Neural cell (in vitro differentiated cells): Measurements from ENCODE around the gene TRAPPC5. TPM values are rescaled to one million over a fixed set of nuclear protein-coding genes. Genes with fewer than 3 reads are reported as not detected.
A peak's percentile ranks its signal among the peaks of the same experiment; 100 is the strongest.

Experiments
- H2AFZ ChIP-seq: fragments of 200-600, 300-800 bp; sonication (generic), shearing (Covaris generic); 2 replicates; pipeline ENCODE4 v1.6.0; 2014; ENCODE audit warnings: low read depth, mild to moderate bottlenecking, antibody characterized with exemption, low read length, moderate library complexity
- H3F3A ChIP-seq: fragments of 200-600 bp; shearing (Covaris generic); 2 replicates; pipeline ENCODE4 v1.6.1; 2016; ENCODE audit warnings: mild to moderate bottlenecking, moderate library complexity, mixed read lengths, antibody characterized with exemption, low read length; ENCODE audit not compliant: insufficient read depth, poor library complexity, severe bottlenecking
- H3K27ac ChIP-seq: fragments of 200-600, 300-800 bp; sonication (generic), shearing (Covaris generic); 2 replicates; pipeline ENCODE4 v1.5.1; 2014; ENCODE audit warnings: mild to moderate bottlenecking, low read length, moderate library complexity
- H3K27me3 ChIP-seq: fragments of 300-800, 200-600 bp; sonication (generic), shearing (Covaris generic); 2 replicates; pipeline ENCODE4 v1.6.0; 2014; ENCODE audit warnings: mild to moderate bottlenecking, low read depth, low read length, moderate library complexity; ENCODE audit not compliant: insufficient read depth
- H3K36me3 ChIP-seq: fragments of 300-800, 200-600 bp; sonication (generic), shearing (Covaris generic); 2 replicates; pipeline ENCODE4 v1.5.1; 2014; ENCODE audit warnings: mild to moderate bottlenecking, antibody characterized with exemption, low read length, moderate library complexity; ENCODE audit not compliant: insufficient read depth
- H3K4me2 ChIP-seq: fragments of 300-800, 200-600 bp; sonication (generic), shearing (Covaris generic); 2 replicates; pipeline ENCODE4 v1.6.0; 2014; ENCODE audit warnings: mild to moderate bottlenecking, low read length
- H3K4me3 ChIP-seq: fragments of 300-800, 200-600 bp; sonication (generic), shearing (Covaris generic); 2 replicates; pipeline ENCODE4 v1.5.1; 2014; ENCODE audit warnings: mild to moderate bottlenecking, low read length, moderate library complexity
- H3K79me2 ChIP-seq: fragments of 200-600 bp; shearing (Covaris generic); replicated peaks from 2 replicates; pipeline ENCODE4 v1.6.0; 2014; ENCODE audit warnings: mild to moderate bottlenecking, low read length, moderate library complexity; ENCODE audit not compliant: insufficient read depth
- H3K9ac ChIP-seq: fragments of 300-800, 200-600 bp; sonication (generic), shearing (Covaris generic); 2 replicates; pipeline ENCODE4 v1.6.1; 2016; ENCODE audit warnings: mild to moderate bottlenecking, low read length, mixed read lengths
- H3K9me2 ChIP-seq: fragments of 200-600 bp; shearing (Covaris generic); 2 replicates; pipeline ENCODE4 v1.6.1; 2016; ENCODE audit warnings: mild to moderate bottlenecking, low read length, mixed read lengths; ENCODE audit not compliant: insufficient read depth
- H3K9me3 ChIP-seq: fragments of 200-600, 300-800 bp; sonication (generic), shearing (Covaris generic); 2 replicates; pipeline ENCODE4 v1.6.1; 2016; ENCODE audit warnings: mild to moderate bottlenecking, mixed run types, low read length, moderate library complexity, mixed read lengths
- H4K20me1 ChIP-seq: fragments of 200-600 bp; shearing (Covaris generic); 2 replicates; pipeline ENCODE4 v1.6.1; 2016; ENCODE audit warnings: mild to moderate bottlenecking, mixed run types; ENCODE audit not compliant: insufficient read depth
- CTCF ChIP-seq: fragments of 450-650 bp; IDR thresholded peaks from 2 replicates; pipeline ENCODE4 v1.5.1; 2014; ENCODE audit warnings: antibody characterized with exemption, mild to moderate bottlenecking, moderate library complexity; ENCODE audit not compliant: poor library complexity, severe bottlenecking
- EP300 ChIP-seq: fragments of 450-650 bp; conservative IDR thresholded peaks from 2 replicates; pipeline ENCODE4 v1.6.1; 2014; ENCODE audit warnings: antibody characterized with exemption, mild to moderate bottlenecking, moderate library complexity; ENCODE audit not compliant: poor library complexity, severe bottlenecking
- EZH2 ChIP-seq: fragments of 200-600, 300-800 bp; shearing (Covaris generic), sonication (generic); IDR thresholded peaks from 2 replicates; pipeline ENCODE4 v1.6.1; 2014; ENCODE audit warnings: antibody characterized with exemption, low read length, borderline replicate concordance, mild to moderate bottlenecking; ENCODE audit not compliant: insufficient read depth, poor library complexity, severe bottlenecking
- MXI1 ChIP-seq: fragments of 450-650 bp; conservative IDR thresholded peaks from 2 replicates; pipeline ENCODE4 v1.6.1; 2014; ENCODE audit warnings: antibody characterized with exemption, mild to moderate bottlenecking; ENCODE audit not compliant: poor library complexity, severe bottlenecking
- POLR2AphosphoS5 ChIP-seq: IDR thresholded peaks from 2 replicates; pipeline ENCODE4 v1.6.1; 2012
- RAD21 ChIP-seq: fragments of 450-650 bp; conservative IDR thresholded peaks from 2 replicates; pipeline ENCODE4 v1.6.1; 2014; ENCODE audit warnings: antibody characterized with exemption, mild to moderate bottlenecking, moderate library complexity
- SMC3 ChIP-seq: fragments of 450-650 bp; conservative IDR thresholded peaks from 2 replicates; pipeline ENCODE4 v1.6.1; 2014; ENCODE audit warnings: antibody characterized with exemption, mild to moderate bottlenecking, moderate library complexity; ENCODE audit not compliant: poor library complexity
- TAF1 ChIP-seq: IDR thresholded peaks from 2 replicates; pipeline ENCODE4 v1.6.1; 2012; ENCODE audit warnings: low read depth
- polyA plus RNA-seq: library from polyadenylated mRNA; depleted of rRNA; stranded (reverse); fragments of >200 nt; gene quantifications from 2 replicates; pipeline ENCODE4 v1.2.3, GENCODE V29; 2014
- TF ChIP-seq, protein P1 (sequence below): IDR thresholded peaks from 2 replicates; pipeline ENCODE4 v1.6.1; 2012; ENCODE audit warnings: borderline replicate concordance

Gene TRAPPC5
- polyA plus RNA-seq, 1 donor from 2014 or later: 88.5 TPM

- Histone ChIP-seq H3K9me2 (no peaks in the 10 kb centered on the region), H2AFZ (no peak overlapping the region), H3K4me3 (no peak overlapping the region), H4K20me1 (no peaks in the 10 kb centered on the region), H3K9ac (no peak overlapping the region), H3K79me2 (peaks cover 8% of the 10 kb centered on the region), H3F3A (no peaks in the 10 kb centered on the region), H3K36me3 (no peaks in the 10 kb centered on the region), H3K27ac (peak overlapping the region; percentile 15), H3K4me2 (no peak overlapping the region), H3K9me3 (no peaks in the 10 kb centered on the region), H3K27me3 (no peaks in the 10 kb centered on the region)
- TF ChIP-seq EP300: peak; percentile 42
- TF ChIP-seq RAD21: peak; percentile 71
- peak; percentile 69 for TF ChIP-seq SMC3
- peak; percentile 46 for TF ChIP-seq MXI1
- TF ChIP-seq, protein P1, sequence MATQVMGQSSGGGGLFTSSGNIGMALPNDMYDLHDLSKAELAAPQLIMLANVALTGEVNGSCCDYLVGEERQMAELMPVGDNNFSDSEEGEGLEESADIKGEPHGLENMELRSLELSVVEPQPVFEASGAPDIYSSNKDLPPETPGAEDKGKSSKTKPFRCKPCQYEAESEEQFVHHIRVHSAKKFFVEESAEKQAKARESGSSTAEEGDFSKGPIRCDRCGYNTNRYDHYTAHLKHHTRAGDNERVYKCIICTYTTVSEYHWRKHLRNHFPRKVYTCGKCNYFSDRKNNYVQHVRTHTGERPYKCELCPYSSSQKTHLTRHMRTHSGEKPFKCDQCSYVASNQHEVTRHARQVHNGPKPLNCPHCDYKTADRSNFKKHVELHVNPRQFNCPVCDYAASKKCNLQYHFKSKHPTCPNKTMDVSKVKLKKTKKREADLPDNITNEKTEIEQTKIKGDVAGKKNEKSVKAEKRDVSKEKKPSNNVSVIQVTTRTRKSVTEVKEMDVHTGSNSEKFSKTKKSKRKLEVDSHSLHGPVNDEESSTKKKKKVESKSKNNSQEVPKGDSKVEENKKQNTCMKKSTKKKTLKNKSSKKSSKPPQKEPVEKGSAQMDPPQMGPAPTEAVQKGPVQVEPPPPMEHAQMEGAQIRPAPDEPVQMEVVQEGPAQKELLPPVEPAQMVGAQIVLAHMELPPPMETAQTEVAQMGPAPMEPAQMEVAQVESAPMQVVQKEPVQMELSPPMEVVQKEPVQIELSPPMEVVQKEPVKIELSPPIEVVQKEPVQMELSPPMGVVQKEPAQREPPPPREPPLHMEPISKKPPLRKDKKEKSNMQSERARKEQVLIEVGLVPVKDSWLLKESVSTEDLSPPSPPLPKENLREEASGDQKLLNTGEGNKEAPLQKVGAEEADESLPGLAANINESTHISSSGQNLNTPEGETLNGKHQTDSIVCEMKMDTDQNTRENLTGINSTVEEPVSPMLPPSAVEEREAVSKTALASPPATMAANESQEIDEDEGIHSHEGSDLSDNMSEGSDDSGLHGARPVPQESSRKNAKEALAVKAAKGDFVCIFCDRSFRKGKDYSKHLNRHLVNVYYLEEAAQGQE: no peak
- peak; percentile 62 for TF ChIP-seq POLR2AphosphoS5
- no peak for TF ChIP-seq TAF1
- TF ChIP-seq CTCF: peak; percentile 76
Observed at GRCh38 chr19:7678971-7679751, 1.5 kb upstream of the TRAPPC5 start.

DNA sequence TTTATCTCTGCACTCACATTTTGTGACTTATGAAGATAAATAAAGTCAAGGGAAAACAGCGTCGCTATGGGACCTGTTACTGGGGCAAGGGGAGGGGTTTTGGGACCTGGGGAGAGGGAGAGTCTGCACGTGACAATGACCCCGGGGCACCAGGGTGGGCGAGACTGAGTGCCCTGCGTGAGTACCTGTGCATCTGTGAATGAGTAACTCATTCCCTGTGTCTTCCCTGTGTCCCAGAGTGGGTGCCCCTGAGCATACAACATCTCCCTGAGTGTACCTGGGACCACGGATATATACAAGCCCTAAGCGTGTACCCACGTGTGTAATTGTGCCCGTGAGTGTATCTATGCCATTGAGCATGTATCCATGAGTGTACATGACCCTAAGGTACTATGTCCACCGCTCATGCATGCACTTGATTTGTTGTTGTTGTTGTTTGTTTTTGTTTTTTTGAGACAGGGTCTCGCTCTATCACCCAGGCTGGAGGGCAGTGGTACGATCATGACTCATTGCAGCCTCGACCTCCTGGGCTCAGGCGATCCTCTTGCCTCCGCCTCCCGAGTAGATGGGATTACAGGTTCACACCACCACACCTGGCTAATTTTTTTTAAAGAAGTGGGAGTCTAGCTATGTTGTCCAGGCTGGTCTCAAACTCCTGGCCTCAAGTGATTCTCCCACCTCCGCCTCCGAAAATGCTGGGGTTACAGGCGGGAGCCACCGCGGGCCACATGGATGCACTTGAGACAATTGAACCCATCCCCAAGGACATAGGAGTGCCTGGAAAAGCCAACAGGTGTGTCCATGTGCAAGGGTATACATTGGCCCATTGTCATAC lies 645 bp upstream of the TRAPPC5 start:
- no peaks in the 10 kb centered on the region for H3K9me2 ChIP-seq
- no peaks in the 10 kb centered on the region for H3F3A ChIP-seq
- H3K9me3 ChIP-seq: no peaks in the 10 kb centered on the region
- H3K4me3 ChIP-seq: peak overlapping the region; percentile 100
- no peak overlapping the region for H3K27ac ChIP-seq
- H4K20me1 ChIP-seq: no peaks in the 10 kb centered on the region
- TF ChIP-seq EP300 (no peak), SMC3 (no peak), POLR2AphosphoS5 (no peak), TAF1 (no peak), EZH2 (no peak), RAD21 (no peak), MXI1 (no peak), CTCF (no peak)
- TF ChIP-seq, protein P1: no peak
- H3K9ac ChIP-seq: peak overlapping the region; percentile 42
- no peaks in the 10 kb centered on the region for H3K27me3 ChIP-seq
- H3K4me2 ChIP-seq: no peak overlapping the region
- no peaks in the 10 kb centered on the region for H3K36me3 ChIP-seq
- H2AFZ ChIP-seq: peak overlapping the region; percentile 30
- peaks cover 8% of the 10 kb centered on the region for H3K79me2 ChIP-seq
